HG02840 (cell line): ENCODE results near the gene PRKAB1.
"Not testable (repeated sequence)": the region's sequence is repeated elsewhere in the genome, so short reads cannot be mapped to it uniquely, and the experiment has no call there.

ENCODE experiments used
- ATAC-seq: cut with Tn5 transposase; IDR thresholded peaks from one replicate; pipeline ENCODE4 v1.9.1; 2021; ENCODE audit warnings: mild to moderate bottlenecking, moderate library complexity, moderate number of reproducible peaks; ENCODE audit not compliant: unreplicated experiment, low FRiP score

Gene PRKAB1

GRCh38 chr12:119683413-119683812, 15.5 kb downstream of the PRKAB1 start:
- no peak for ATAC-seq

- ATAC-seq: no peak
Measured at GRCh38 chr12:119683816-119684215, 15.9 kb downstream of the PRKAB1 start.

DNA sequence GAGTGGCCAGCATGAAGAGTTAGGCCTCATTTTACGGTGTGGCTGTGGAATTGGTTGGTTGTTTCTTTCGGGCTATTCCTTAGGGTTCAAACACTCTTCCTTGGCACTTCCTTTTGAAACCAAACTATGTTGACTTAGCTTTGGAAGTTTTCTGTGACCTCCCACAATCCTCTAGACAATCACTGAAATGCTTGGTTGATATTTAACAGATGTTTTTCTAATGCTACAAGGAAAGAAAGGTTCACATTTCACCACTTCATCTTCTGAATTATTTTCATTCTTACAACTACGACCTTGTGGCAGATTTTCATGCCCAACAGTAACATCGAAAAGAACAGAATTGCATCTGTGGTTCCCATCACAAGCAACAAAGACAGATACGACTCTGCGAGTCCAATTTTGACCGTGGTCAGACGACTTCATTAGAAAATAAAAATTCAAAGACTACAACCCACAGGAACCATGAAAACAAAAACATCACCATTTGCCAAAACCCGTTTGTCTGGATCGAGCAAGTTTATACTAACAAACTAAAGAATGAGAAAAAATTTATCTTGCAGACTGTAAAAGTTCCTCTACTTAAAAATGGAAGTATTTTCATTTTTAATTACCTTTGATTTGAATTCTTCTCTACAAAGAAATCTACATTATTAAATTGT, 16.9 kb downstream of the PRKAB1 start:
- ATAC-seq: no peak

DNA sequence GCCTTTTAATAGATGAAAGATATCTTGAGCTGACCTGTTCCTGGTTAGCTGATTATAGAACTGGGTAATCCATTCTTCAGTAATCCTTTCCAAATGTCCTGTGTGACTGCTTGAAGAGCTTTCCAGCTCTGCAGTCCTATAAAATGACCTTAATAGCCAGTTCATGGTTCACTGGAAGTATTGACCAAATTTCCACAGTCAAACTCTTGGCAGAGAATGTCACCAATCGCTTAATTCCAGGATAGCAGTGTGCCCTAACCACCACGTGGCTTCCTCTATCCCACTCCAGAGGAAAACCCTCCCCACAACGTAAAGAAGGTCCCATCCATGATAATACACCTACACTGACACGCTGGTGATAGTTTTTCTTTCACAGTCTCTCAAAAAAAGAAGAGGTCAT, 17.4 kb downstream of the PRKAB1 start:
- ATAC-seq: no peak

DNA sequence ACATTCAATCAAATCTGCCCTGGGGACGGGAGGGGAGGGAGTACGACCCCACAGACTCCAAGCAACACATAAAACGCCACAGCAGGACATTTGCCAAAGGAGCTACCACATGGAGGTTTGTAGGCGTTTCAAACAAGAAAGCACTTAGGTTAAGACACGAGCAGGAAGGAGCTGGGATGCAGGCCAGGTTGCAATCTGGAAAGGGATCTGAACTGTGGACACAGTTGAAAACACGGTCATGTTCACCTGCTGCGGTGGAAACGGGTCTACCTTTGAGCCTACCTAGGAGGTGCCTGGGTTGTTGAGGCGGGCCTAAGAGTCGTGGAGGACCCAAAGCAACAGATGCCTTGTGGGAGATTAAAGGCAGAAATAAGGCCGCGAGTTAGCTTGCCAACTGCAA, 18.4 kb downstream of the PRKAB1 start:
- no peak for ATAC-seq

DNA sequence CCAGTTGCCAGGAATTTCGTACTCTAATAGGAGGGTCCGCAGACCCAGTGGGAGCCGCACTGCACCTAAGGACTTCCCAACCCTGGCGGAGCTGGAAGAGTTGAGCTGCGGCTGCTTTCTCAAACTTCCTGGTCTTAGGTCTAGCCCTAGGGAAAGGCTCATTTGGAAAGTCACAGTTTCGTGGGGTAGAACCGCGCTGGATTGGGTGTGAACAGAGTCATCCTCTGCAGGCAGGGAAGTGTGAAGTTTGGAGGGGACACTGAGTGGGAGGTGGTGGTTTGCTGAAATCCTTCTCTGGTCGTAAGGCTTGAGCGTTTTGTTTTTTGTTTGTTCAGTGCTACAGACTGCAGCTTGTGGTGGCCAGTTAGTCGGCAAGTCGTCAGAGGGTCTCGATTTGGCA, 18.8 kb downstream of the PRKAB1 start:
- no peak for ATAC-seq

- no peak for ATAC-seq
Measured at GRCh38 chr12:119687406-119687805, 19.5 kb downstream of the PRKAB1 start.

- ATAC-seq: no peak
Measured at GRCh38 chr12:119687879-119688278, 19.9 kb downstream of the PRKAB1 start.

- no peak for ATAC-seq
Measured at GRCh38 chr12:119689935-119690500, 22.1 kb downstream of the PRKAB1 start.

DNA sequence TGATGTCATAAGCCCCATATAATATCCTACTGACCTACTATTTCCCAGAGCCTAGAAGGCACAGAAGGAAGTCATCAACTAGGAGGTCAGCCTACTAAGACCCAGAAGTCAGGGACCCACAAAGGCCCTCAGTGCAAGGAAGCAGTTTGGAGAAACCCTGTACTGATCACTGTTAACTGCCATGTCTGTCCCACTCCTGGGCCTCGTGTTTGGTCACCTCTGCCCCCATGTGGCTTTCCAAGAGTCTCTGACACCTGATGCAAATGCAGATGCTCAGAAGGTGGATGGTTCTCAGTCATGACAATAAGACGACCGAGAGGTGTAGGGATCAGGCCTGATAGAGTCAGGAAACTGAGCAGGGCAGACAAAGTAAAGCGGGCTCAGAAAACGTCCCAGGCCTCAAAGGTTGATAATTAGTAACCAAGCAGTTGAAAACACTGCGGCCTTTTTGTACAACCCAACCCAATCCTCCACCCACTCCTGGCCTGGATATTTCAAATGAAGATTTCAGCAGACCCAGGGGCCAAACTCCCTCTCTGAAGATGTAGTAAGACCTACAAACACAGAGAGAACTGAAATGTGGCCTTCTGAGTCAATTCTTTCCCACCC, 23.4 kb downstream of the PRKAB1 start:
- ATAC-seq: no peak

- ATAC-seq: no peak
Measured at GRCh38 chr12:119692410-119692809, 24.5 kb downstream of the PRKAB1 start.

- no peak for ATAC-seq
Measured at GRCh38 chr12:119692997-119693396, 25.1 kb downstream of the PRKAB1 start.

DNA sequence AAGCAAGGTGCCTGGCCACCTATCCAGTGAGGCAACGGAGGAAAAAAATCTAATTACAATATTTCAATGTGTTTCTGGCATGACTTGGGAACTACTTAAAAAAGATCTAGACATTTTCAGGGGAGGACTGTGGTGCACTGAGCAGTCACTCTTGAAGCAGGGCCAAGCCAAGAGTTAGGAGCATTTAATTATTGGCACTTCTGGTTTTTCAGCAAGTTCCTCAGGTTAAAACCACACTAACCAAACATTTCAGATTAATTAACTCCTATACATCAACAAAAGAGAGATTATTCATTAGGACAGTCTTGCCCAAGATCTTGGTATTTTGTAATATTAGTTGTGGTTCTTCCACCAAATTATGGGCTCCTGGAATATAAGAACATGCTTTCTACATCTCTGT, 25.6 kb downstream of the PRKAB1 start:
- ATAC-seq: no peak

GRCh38 chr12:119694111-119694510, 26.2 kb downstream of the PRKAB1 start:
- no peak for ATAC-seq

DNA sequence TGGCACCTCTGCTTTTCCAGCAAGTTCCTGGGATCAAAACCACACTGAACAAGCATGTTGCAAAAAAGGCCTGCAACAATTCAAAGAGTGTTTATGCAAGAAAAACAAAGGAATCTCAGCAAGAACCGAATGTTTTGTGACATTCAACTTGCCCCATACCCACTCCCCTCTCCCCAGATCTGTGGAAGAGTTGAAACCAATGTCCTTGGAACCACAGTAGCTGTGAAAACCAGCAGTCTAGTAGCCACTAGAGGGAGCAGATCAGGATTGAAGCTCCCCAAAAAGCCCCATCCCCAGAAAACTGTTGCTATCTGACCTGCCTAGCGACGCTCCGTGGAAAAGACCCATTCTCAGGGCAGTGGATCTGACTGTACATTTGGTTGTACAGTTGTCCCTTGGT, 27.1 kb downstream of the PRKAB1 start:
- no peak for ATAC-seq

GRCh38 chr12:119696943-119697342, 29.0 kb downstream of the PRKAB1 start:
- no peak for ATAC-seq

- no peak for ATAC-seq
Measured at GRCh38 chr12:119699199-119699760, 31.3 kb downstream of the PRKAB1 start.

- no peak for ATAC-seq
Measured at GRCh38 chr12:119700078-119700477, 32.1 kb downstream of the PRKAB1 start.

GRCh38 chr12:119704065-119704747, 36.3 kb downstream of the PRKAB1 start:
- no peak for ATAC-seq

- ATAC-seq: no peak
Measured at GRCh38 chr12:119705182-119705581, 37.2 kb downstream of the PRKAB1 start.

- not testable (repeated sequence) for ATAC-seq
Measured at GRCh38 chr12:119706427-119706826, 38.5 kb downstream of the PRKAB1 start.
